ENCODE measurements around the gene CROT. TPM values are rescaled to one million over a fixed set of nuclear protein-coding genes. Genes with fewer than 3 reads are reported as not detected.

CROT gene
- total RNA-seq, 1 donor from 2014 or later = 18.1 TPM

DNA sequence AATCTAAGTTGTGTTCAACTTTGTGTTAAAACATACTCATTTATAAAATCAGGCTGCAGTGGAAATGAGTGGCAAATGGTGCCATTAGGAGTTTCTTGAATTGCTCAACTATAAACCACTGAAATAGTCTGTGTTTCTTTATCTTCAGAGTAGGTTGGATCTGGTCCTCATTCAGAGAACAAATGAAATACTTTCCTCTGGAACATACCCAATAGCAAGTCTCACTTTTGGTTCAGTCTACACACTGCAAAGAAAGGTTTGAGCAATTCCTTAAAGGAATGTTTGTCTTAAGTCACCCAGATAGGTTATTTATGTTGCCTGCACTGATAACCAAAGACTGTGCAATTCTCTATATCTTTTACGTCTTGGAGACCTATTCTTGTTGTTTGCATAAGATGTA, 67.6 kb downstream of the CROT start:
- TF ChIP-seq, protein P1, sequence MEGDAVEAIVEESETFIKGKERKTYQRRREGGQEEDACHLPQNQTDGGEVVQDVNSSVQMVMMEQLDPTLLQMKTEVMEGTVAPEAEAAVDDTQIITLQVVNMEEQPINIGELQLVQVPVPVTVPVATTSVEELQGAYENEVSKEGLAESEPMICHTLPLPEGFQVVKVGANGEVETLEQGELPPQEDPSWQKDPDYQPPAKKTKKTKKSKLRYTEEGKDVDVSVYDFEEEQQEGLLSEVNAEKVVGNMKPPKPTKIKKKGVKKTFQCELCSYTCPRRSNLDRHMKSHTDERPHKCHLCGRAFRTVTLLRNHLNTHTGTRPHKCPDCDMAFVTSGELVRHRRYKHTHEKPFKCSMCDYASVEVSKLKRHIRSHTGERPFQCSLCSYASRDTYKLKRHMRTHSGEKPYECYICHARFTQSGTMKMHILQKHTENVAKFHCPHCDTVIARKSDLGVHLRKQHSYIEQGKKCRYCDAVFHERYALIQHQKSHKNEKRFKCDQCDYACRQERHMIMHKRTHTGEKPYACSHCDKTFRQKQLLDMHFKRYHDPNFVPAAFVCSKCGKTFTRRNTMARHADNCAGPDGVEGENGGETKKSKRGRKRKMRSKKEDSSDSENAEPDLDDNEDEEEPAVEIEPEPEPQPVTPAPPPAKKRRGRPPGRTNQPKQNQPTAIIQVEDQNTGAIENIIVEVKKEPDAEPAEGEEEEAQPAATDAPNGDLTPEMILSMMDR (IDR thresholded peaks at IDR 0.05; ENCODE audit: unreplicated experiment) = no peak
- no peaks in the 10 kb centered on the region for H3K36me3 Mint-ChIP-seq (ENCODE audit: insufficient read depth)
- H3K27me3 Mint-ChIP-seq = no peaks in the 10 kb centered on the region
- DNase-seq (ENCODE audit: low spot score, unreplicated experiment) = no peak
- H3K4me1 Mint-ChIP-seq (ENCODE audit: low read depth) = peaks cover 2% of the 10 kb centered on the region
- H3K4me3 Mint-ChIP-seq (ENCODE audit: low read depth) = no peak overlapping the region
- H3K9me3 Mint-ChIP-seq (ENCODE audit: low read depth) = no peaks in the 10 kb centered on the region
- H3K27ac Mint-ChIP-seq = no peak overlapping the region

DNA sequence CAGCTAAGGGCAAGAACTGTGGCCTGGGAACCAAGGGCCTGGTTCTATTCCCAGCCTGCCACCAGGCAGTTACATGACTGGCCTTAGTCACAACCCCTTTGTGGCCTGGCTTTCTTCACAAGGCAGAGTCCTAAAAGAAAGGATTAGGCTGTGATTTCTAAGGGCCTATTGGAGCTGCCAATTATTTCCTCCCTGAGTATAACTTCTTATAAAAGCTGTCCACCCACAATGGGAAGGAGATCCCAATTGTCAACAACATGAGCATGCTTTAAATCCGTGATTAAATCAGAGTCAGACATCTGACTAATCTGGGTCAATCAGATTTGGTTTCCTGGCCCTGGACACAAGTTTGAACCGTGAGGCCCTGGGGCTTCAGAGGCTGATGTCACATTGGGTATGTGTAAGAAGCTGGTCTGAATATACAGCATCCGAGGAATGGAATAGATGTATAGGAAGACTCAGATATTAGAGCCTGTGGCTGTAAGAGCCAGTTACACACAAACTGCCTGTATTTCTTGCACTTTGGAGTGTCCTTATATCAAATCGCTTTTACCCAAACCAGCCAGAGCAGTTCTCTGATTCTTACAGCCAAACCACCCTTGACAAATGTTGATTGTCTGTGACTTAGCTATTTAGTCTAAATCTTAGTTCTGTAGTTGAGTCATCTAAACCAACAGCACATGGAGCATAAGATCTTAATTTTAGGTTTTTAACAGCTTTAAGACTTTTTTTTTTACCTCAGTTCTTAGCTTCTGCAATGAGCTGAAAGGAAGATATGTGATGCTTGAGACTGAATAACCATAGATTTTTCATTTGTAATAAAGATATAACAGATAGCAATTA, 68.7 kb downstream of the CROT start:
- H3K27me3 Mint-ChIP-seq = no peaks in the 10 kb centered on the region
- TF ChIP-seq, protein P1 (IDR thresholded peaks at IDR 0.05; ENCODE audit: unreplicated experiment) = no peak
- H3K4me1 Mint-ChIP-seq (ENCODE audit: low read depth) = peaks cover 2% of the 10 kb centered on the region
- no peak overlapping the region for H3K27ac Mint-ChIP-seq
- no peak overlapping the region for H3K4me3 Mint-ChIP-seq (ENCODE audit: low read depth)
- H3K36me3 Mint-ChIP-seq (ENCODE audit: insufficient read depth) = no peaks in the 10 kb centered on the region
- H3K9me3 Mint-ChIP-seq (ENCODE audit: low read depth) = no peaks in the 10 kb centered on the region
- DNase-seq (ENCODE audit: low spot score, unreplicated experiment) = no peak

DNA sequence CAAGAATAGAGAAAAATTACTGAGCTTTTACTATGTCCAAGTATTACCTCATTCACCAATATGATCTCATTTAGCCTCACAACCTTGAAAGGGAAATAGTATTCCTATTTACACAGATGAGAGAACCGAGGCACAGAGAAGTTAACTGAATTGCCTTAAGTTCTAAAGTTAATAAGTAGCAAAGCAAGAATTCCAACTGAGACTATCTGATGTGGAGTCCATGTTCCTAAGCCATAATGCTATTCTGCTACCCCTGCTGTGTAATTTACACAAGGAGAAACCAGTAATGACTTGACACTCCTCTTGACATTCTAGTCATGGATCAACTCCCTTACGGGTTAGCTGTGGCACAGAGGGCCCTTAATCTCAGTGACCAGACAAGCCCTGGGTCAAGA, 69.3 kb downstream of the CROT start:
- TF ChIP-seq, protein P1 (IDR thresholded peaks at IDR 0.05; ENCODE audit: unreplicated experiment) = no peak
- H3K36me3 Mint-ChIP-seq (ENCODE audit: insufficient read depth) = no peaks in the 10 kb centered on the region
- no peaks in the 10 kb centered on the region for H3K9me3 Mint-ChIP-seq (ENCODE audit: low read depth)
- DNase-seq (ENCODE audit: low spot score, unreplicated experiment) = no peak
- H3K27me3 Mint-ChIP-seq = no peaks in the 10 kb centered on the region
- H3K4me1 Mint-ChIP-seq (ENCODE audit: low read depth) = peaks cover 2% of the 10 kb centered on the region
- no peak overlapping the region for H3K27ac Mint-ChIP-seq
- no peak overlapping the region for H3K4me3 Mint-ChIP-seq (ENCODE audit: low read depth)

DNA sequence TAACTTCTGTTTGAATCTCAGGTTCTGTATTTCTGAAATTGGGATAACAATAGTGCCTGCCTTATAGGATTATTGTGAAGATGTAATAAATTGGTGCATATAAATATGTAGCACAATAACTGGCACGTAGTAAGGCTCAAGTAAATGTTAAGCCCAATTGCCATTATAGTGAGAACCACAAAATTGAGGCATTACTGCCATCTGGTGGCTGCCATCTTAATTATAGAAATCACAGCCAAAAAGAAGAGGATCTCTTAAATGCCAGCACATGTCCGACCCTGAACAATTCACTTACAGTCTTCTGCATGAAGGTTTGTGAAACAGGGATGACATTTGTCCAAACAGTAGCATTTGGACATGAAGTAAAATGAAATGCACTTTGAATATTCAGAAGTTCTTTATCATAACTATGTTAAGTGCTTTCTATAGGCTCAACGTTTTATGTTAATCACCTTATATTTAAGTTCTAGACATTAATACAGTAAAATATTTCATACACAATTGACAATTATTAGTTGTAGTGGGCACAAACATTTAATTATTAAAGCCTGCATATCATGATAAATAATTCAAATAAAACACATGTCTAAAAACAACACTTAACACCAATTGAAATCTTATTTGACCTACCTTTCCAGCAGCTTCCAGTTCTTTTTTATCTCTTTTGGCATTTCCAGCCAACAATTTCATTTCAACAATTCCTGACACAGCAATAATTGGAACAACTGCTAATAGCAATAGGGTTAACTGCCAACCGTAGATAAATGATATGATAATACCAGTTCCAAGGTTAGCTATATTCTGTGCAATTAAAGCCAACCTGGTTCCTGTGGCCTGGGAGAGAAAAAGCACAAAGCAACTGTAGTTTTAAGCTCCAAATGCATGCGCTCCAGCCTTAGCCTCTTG, 71.5 kb downstream of the CROT start:
- Mint-ChIP-seq H3K4me1 (ENCODE audit: low read depth) (peaks cover 2% of the 10 kb centered on the region), H3K27me3 (no peaks in the 10 kb centered on the region), H3K36me3 (ENCODE audit: insufficient read depth) (no peaks in the 10 kb centered on the region), H3K9me3 (ENCODE audit: low read depth) (no peaks in the 10 kb centered on the region), H3K27ac (no peak overlapping the region), H3K4me3 (ENCODE audit: low read depth) (no peak overlapping the region)
- TF ChIP-seq, protein P1 (IDR thresholded peaks at IDR 0.05; ENCODE audit: unreplicated experiment) = peak; percentile 82
- peak; percentile 37 for DNase-seq (ENCODE audit: low spot score, unreplicated experiment)

DNA sequence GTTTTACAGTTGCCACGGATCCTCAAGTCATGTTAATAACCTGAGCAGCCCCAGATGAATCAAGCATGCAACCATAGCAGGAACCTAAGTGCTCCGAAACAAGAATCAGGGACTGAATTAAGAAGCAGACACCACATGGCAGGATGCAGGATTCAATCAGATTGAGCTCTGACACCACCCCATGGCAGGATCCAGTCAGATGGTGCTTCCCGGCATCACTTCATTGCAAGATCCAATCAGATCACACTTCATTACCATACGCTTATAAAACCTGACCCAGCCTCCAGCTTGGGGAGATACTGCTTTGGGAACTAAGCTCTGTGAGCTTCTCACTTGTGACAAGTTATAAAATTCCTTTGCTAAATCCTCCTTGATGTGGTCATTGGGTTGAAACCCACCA, 74.7 kb downstream of the CROT start:
- H3K27me3 Mint-ChIP-seq = no peaks in the 10 kb centered on the region
- H3K9me3 Mint-ChIP-seq (ENCODE audit: low read depth) = no peaks in the 10 kb centered on the region
- no peak overlapping the region for H3K27ac Mint-ChIP-seq
- no peaks in the 10 kb centered on the region for H3K4me1 Mint-ChIP-seq (ENCODE audit: low read depth)
- H3K4me3 Mint-ChIP-seq (ENCODE audit: low read depth) = no peak overlapping the region
- TF ChIP-seq, protein P1 (IDR thresholded peaks at IDR 0.05; ENCODE audit: unreplicated experiment) = no peak
- no peak for DNase-seq (ENCODE audit: low spot score, unreplicated experiment)
- H3K36me3 Mint-ChIP-seq (ENCODE audit: insufficient read depth) = no peaks in the 10 kb centered on the region

All from progenitor cell of endocrine pancreas (in vitro differentiated cells).